Loucy (cell line): Measurements from ENCODE around the gene SGO1.

Experiments used
- H2AFZ ChIP-seq: fragments of 200-600 bp; sonication (generic); 2 replicates; pipeline ENCODE4 v1.6.0; 2016; ENCODE audit warnings: antibody characterized with exemption, mild to moderate bottlenecking, low read length, moderate library complexity
- H3F3A ChIP-seq: fragments of 200-600 bp; 2 replicates; pipeline ENCODE4 v1.6.0; 2016; ENCODE audit warnings: antibody characterized with exemption, low read depth, mild to moderate bottlenecking
- H3K27me3 ChIP-seq: fragments of 200-600 bp; sonication (generic); 2 replicates; pipeline ENCODE4 v1.6.1; 2014; ENCODE audit warnings: low read length, mild to moderate bottlenecking; ENCODE audit not compliant: insufficient read depth, poor library complexity, severe bottlenecking
- H3K36me3 ChIP-seq: fragments of 200-600 bp; sonication (generic); 2 replicates; pipeline ENCODE4 v1.6.1; 2016; ENCODE audit warnings: low read length; ENCODE audit not compliant: insufficient read depth
- H3K4me1 ChIP-seq: fragments of 200-600 bp; sonication (generic); 2 replicates; pipeline ENCODE4 v1.5.1; 2014; ENCODE audit warnings: low read length, mild to moderate bottlenecking; ENCODE audit not compliant: insufficient read depth, poor library complexity, severe bottlenecking
- H3K4me2 ChIP-seq: fragments of 200-600 bp; sonication (generic); 2 replicates; pipeline ENCODE4 v1.6.0; 2014; ENCODE audit warnings: antibody characterized with exemption, low read length, low read depth, mild to moderate bottlenecking; ENCODE audit not compliant: poor library complexity, severe bottlenecking
- H3K4me3 ChIP-seq: fragments of 200-600 bp; sonication (generic); 2 replicates; pipeline ENCODE4 v1.5.1; 2014; ENCODE audit warnings: low read length, mild to moderate bottlenecking, mixed read lengths; ENCODE audit not compliant: poor library complexity, severe bottlenecking
- H3K79me2 ChIP-seq: fragments of 200-600 bp; sonication (generic); 2 replicates; pipeline ENCODE4 v1.6.1; 2014; ENCODE audit warnings: low read length; ENCODE audit not compliant: insufficient read depth
- H3K9ac ChIP-seq: fragments of 200-600 bp; sonication (generic); 2 replicates; pipeline ENCODE4 v1.6.0; 2014; ENCODE audit warnings: mild to moderate bottlenecking, low read depth, low read length, moderate library complexity; ENCODE audit not compliant: poor library complexity, severe bottlenecking
- H3K9me2 ChIP-seq: fragments of 200-600 bp; sonication (generic); replicated peaks from 2 replicates; pipeline ENCODE4 v1.6.1; 2016; ENCODE audit warnings: low read depth, low read length, mixed read lengths
- H3K9me3 ChIP-seq: fragments of 200-600 bp; sonication (generic); 2 replicates; pipeline ENCODE4 v1.6.1; 2014; ENCODE audit warnings: mild to moderate bottlenecking, antibody characterized with exemption, low read length, low read depth; ENCODE audit not compliant: insufficient read depth
- H4K20me1 ChIP-seq: fragments of 200-600 bp; sonication (generic); 2 replicates; pipeline ENCODE4 v1.6.0; 2014; ENCODE audit warnings: antibody characterized with exemption, low read length, mild to moderate bottlenecking; ENCODE audit not compliant: insufficient read depth, poor library complexity, severe bottlenecking
- CTCF ChIP-seq: fragments of 200-600 bp; sonication (generic); conservative IDR thresholded peaks from 2 replicates; pipeline ENCODE4 v1.5.1; 2014; ENCODE audit warnings: mild to moderate bottlenecking, antibody characterized with exemption, low read length
- EZH2phosphoT487 ChIP-seq: fragments of 200-600 bp; IDR thresholded peaks from 2 replicates; pipeline ENCODE4 v1.6.1; 2018; ENCODE audit warnings: antibody characterized with exemption, mild to moderate bottlenecking, moderate library complexity, borderline replicate concordance

Gene SGO1

GRCh38 chr3:20154928-20155327, 31.1 kb downstream of the SGO1 start:
- Histone ChIP-seq H3K9me2 (no peaks in the 10 kb centered on the region), H3F3A (no peaks in the 10 kb centered on the region), H2AFZ (no peak overlapping the region), H3K9me3 (no peaks in the 10 kb centered on the region), H3K36me3 (peaks cover 35% of the 10 kb centered on the region; the same call in 1 of the 2 replicates), H3K4me3 (no peak overlapping the region), H3K4me1 (peaks cover 3% of the 10 kb centered on the region), H3K4me2 (no peak overlapping the region), H3K27me3 (no peaks in the 10 kb centered on the region), H3K79me2 (no peaks in the 10 kb centered on the region), H3K9ac (no peak overlapping the region), H4K20me1 (no peaks in the 10 kb centered on the region)
- TF ChIP-seq EZH2phosphoT487 (no peak), CTCF (no peak)

GRCh38 chr3:20154078-20154477, 31.9 kb downstream of the SGO1 start:
- Histone ChIP-seq H3F3A (no peaks in the 10 kb centered on the region), H3K4me1 (no peaks in the 10 kb centered on the region), H3K4me2 (no peak overlapping the region), H2AFZ (no peak overlapping the region), H4K20me1 (no peaks in the 10 kb centered on the region), H3K27me3 (no peaks in the 10 kb centered on the region), H3K9me2 (no peaks in the 10 kb centered on the region), H3K36me3 (peaks cover 26% of the 10 kb centered on the region; the same call in 1 of the 2 replicates), H3K4me3 (no peak overlapping the region), H3K9me3 (no peaks in the 10 kb centered on the region), H3K79me2 (no peaks in the 10 kb centered on the region), H3K9ac (no peak overlapping the region)
- TF ChIP-seq EZH2phosphoT487 (no peak), CTCF (no peak)

GRCh38 chr3:20148466-20148865, 37.5 kb downstream of the SGO1 start:
- Histone ChIP-seq H3K4me2 (no peak overlapping the region), H3K9me2 (no peaks in the 10 kb centered on the region), H4K20me1 (no peaks in the 10 kb centered on the region), H3F3A (no peaks in the 10 kb centered on the region), H3K79me2 (no peaks in the 10 kb centered on the region), H3K9me3 (no peaks in the 10 kb centered on the region), H3K4me3 (no peak overlapping the region), H3K36me3 (peaks cover 5% of the 10 kb centered on the region; the same call in 1 of the 2 replicates), H3K4me1 (no peaks in the 10 kb centered on the region), H3K9ac (no peak overlapping the region), H3K27me3 (no peaks in the 10 kb centered on the region), H2AFZ (no peak overlapping the region)
- TF ChIP-seq CTCF (no peak), EZH2phosphoT487 (no peak)
